Lower leg skin (tissue), 3 donors: Measurements from ENCODE around the gene HDAC4.

Experiments
- CTCF ChIP-seq, 3 donors: fragments of 450-650 bp; IDR thresholded peaks; one replicate each; pipeline ENCODE4 v1.5.1; 2016; ENCODE audit warnings: antibody characterized with exemption in 3 of 3, mild to moderate bottlenecking in 3 of 3, moderate library complexity in 2 of 3
- POLR2A ChIP-seq, 2 donors: fragments of 450-650 bp; IDR thresholded peaks; one replicate each; pipeline ENCODE4 v1.6.1; 2016 to 2017; ENCODE audit warnings: antibody characterized with exemption in 2 of 2, mild to moderate bottlenecking in 1 of 2, moderate library complexity in 1 of 2

- TF ChIP-seq CTCF (IDR thresholded peaks at IDR 0.05) (no peak), POLR2A (IDR thresholded peaks at IDR 0.05) (no peak)
These were observed 365.4 kb downstream of the HDAC4 start for GRCh38 chr2:239035361-239035814.
